H1 (cell line): ENCODE results near the gene FCRL5.

Source experiments
- BCL11A ChIP-seq, 2 experiments: IDR thresholded peaks; one replicate each; pipeline ENCODE4 v1.6.1; 2011; ENCODE audit warnings: low read depth in 2 of 2, low read length in 2 of 2, mild to moderate bottlenecking in 2 of 2
- CTCF ChIP-seq, 3 experiments: IDR thresholded peaks; 1 replicate in 2 of 3; 2 replicates in 1 of 3; pipeline versions ENCODE4 v1.5.1 to v1.6.1; 2011; ENCODE audit warnings: low read length in 3 of 3, mild to moderate bottlenecking in 3 of 3, inconsistent platforms in 2 of 3, low read depth in 1 of 3, moderate library complexity in 1 of 3; ENCODE audit not compliant: insufficient read depth in 1 of 3; ENCODE audit errors: control extremely low read depth in 1 of 3
- E2F6 ChIP-seq: IDR thresholded peaks from 2 replicates; pipeline ENCODE4 v1.6.1; 2012; ENCODE audit warnings: inconsistent platforms
- GTF2F1 ChIP-seq: IDR thresholded peaks from 2 replicates; pipeline ENCODE4 v1.6.1; 2012; ENCODE audit warnings: low read depth, low read length, improper control_type of control experiment, borderline replicate concordance
- HDAC2 ChIP-seq, 2 experiments: fragments of 300-600 bp in 1 of 2; sonication (generic) in 1 of 2; IDR thresholded peaks; 2 replicates each; pipeline ENCODE4 v1.6.1; 2011 to 2012; ENCODE audit warnings: low read depth in 2 of 2, low read length in 2 of 2, mild to moderate bottlenecking in 2 of 2, moderate library complexity in 2 of 2, borderline replicate concordance in 1 of 2, inconsistent platforms in 1 of 2
- NANOG ChIP-seq: IDR thresholded peaks from 2 replicates; pipeline ENCODE4 v1.6.1; 2011; ENCODE audit warnings: low read length, low read depth, mild to moderate bottlenecking, inconsistent platforms; ENCODE audit not compliant: insufficient read depth, poor library complexity, severe bottlenecking
- POLR2A ChIP-seq, 2 experiments: IDR thresholded peaks; 1 replicate in 1 of 2; 2 replicates in 1 of 2; pipeline ENCODE4 v1.6.1; 2011; ENCODE audit warnings: low read depth in 2 of 2, low read length in 2 of 2, mild to moderate bottlenecking in 2 of 2; ENCODE audit errors: control extremely low read depth in 1 of 2
- POLR2AphosphoS5 ChIP-seq: IDR thresholded peaks from 2 replicates; pipeline ENCODE4 v1.6.1; 2011; ENCODE audit warnings: low read depth, low read length

GRCh38 chr1:157482174-157482573, 70.1 kb downstream of the FCRL5 start:
- TF ChIP-seq HDAC2 (IDR thresholded peaks at IDR 0.05; ENCODE audit: borderline replicate concordance in 1 of 2, low read depth in 2 of 2, low read length in 2 of 2) (no peak), E2F6 (no peak), BCL11A (IDR thresholded peaks at IDR 0.05; ENCODE audit: low read depth in 2 of 2, low read length in 2 of 2) (no peak), POLR2AphosphoS5 (no peak), GTF2F1 (no peak), CTCF (IDR thresholded peaks at IDR 0.05; ENCODE audit: control extremely low read depth in 1 of 3, insufficient read depth in 1 of 3, low read depth in 1 of 3, low read length in 3 of 3) (no peak), NANOG (no peak), POLR2A (IDR thresholded peaks at IDR 0.05; ENCODE audit: control extremely low read depth in 1 of 2, low read depth in 2 of 2, low read length in 2 of 2) (no peak)
